HepG2 (cell line): Measurements from ENCODE around the gene MT1M. TPM values are rescaled to one million over a fixed set of nuclear protein-coding genes. Genes with fewer than 3 reads are reported as not detected.

Experiments used
- ATAC-seq: fragments of 200-7000 bp; cut with Tn5 transposase; 3 replicates; pipeline ENCODE4 v1.9.1; 2020; ENCODE audit warnings: mild to moderate bottlenecking, moderate library complexity
- BruUV-seq: library from RNA; stranded (reverse); fragments of 400-500 nt; replicated peaks from 2 replicates; lab custom pipeline; 2021; lab: Mats Ljungman, UMichigan
- CTCF ChIA-PET: fragments of 300-600 bp; formaldehyde crosslinking; extraction: SDS; loops from one replicate; lab custom pipeline; 2021; ENCODE audit warnings: low total read pairs, inconsistent platforms, low intra/inter-chr PET ratio; lab: Yijun Ruan, JAX
- POLR2A ChIA-PET: fragments of 350-600 bp; sonication (Branson Sonifier 250); formaldehyde crosslinking; loops from one replicate; lab custom pipeline; 2020; ENCODE audit warnings: antibody characterized with exemption, inconsistent platforms; lab: Yijun Ruan, JAX
- DNase-seq: peaks from one replicate; pipeline ENCODE4 v3.0.0-alpha.2; 2015; ENCODE audit warnings: low spot score
- FAIRE-seq: peaks from 3 replicates; lab custom pipeline; 2011; peaks lifted over from hg19 to GRCh38; lab: Jason Lieb, UNC
- H2AFZ ChIP-seq: one replicate; pipeline ENCODE4 v1.6.1; 2011; ENCODE audit warnings: low read length, inconsistent platforms
- H3K27ac ChIP-seq: fragments of 300-600 bp; 3 replicates; pipeline ENCODE4 v1.8.0; 2011; ENCODE audit warnings: mixed run types, mild to moderate bottlenecking, mixed read lengths, low read length, inconsistent platforms; ENCODE audit not compliant: insufficient read depth; ENCODE audit errors: extremely low read length
- H3K27me3 ChIP-seq, 2 experiments: fragments of 200-600 bp in 1 of 2; 2 replicates in 1 of 2; 3 replicates in 1 of 2; pipeline versions ENCODE4 v1.6.0 to v1.8.0; 2011; ENCODE audit warnings: low read length in 2 of 2, mild to moderate bottlenecking in 2 of 2, moderate library complexity in 2 of 2, inconsistent platforms in 1 of 2; ENCODE audit not compliant: insufficient read depth in 2 of 2, control insufficient read depth in 1 of 2
- H3K36me3 ChIP-seq, 2 experiments: fragments of 200-600 bp in 1 of 2; replicated peaks in 1 of 2; 2 replicates in 1 of 2; 3 replicates in 1 of 2; pipeline versions ENCODE4 v1.5.1 to v1.8.0; 2011; ENCODE audit warnings: low read length in 2 of 2, inconsistent platforms in 1 of 2; ENCODE audit not compliant: insufficient read depth in 2 of 2, control insufficient read depth in 1 of 2
- H3K4me1 ChIP-seq: 2 replicates; pipeline ENCODE4 v1.5.1; 2012; ENCODE audit warnings: low read length, inconsistent platforms; ENCODE audit not compliant: insufficient read depth
- H3K4me2 ChIP-seq: 2 replicates; pipeline ENCODE4 v1.6.0; 2011; ENCODE audit warnings: low read depth, low read length, inconsistent platforms
- H3K4me3 ChIP-seq, 3 experiments: fragments of 200-600 bp in 1 of 3; sonication (generic), shearing (Covaris generic) in 1 of 3; replicated peaks in 1 of 3; 2 replicates each; pipeline ENCODE4 v1.5.1; 2011 to 2016; ENCODE audit warnings: low read length in 3 of 3, inconsistent platforms in 2 of 3, low read depth in 2 of 3, mild to moderate bottlenecking in 2 of 3, control low read depth in 1 of 3, mixed read lengths in 1 of 3; ENCODE audit not compliant: insufficient read depth in 1 of 3
- H3K79me2 ChIP-seq: one replicate; pipeline ENCODE4 v1.6.1; 2011; ENCODE audit warnings: low read length, inconsistent platforms; ENCODE audit not compliant: insufficient read depth
- H3K9ac ChIP-seq: 2 replicates; pipeline ENCODE4 v1.6.0; 2011; ENCODE audit warnings: mild to moderate bottlenecking, low read depth, low read length, inconsistent platforms; ENCODE audit not compliant: insufficient read depth
- H3K9me3 ChIP-seq: 2 replicates; pipeline ENCODE4 v1.5.1; 2012; ENCODE audit warnings: mild to moderate bottlenecking, low read length
- H4K20me1 ChIP-seq: 2 replicates; pipeline ENCODE4 v1.6.0; 2011; ENCODE audit warnings: inconsistent platforms, mild to moderate bottlenecking, low read length, moderate library complexity; ENCODE audit not compliant: insufficient read depth
- ATF3 ChIP-seq: sonication (generic); formaldehyde crosslinking; IDR thresholded peaks from 2 replicates; pipeline ENCODE4 v1.4.0; 2020; ENCODE audit warnings: missing genetic modification reagents
- E2F5 ChIP-seq: sonication (generic); formaldehyde crosslinking; conservative IDR thresholded peaks from 2 replicates; pipeline ENCODE4 v1.4.0; 2020; ENCODE audit warnings: missing genetic modification reagents
- EED ChIP-seq: sonication (generic); formaldehyde crosslinking; IDR thresholded peaks from 2 replicates; pipeline ENCODE4 v1.5.0; 2020; ENCODE audit warnings: mild to moderate bottlenecking, missing genetic modification reagents
- ETV5 ChIP-seq: IDR thresholded peaks from 2 replicates; pipeline ENCODE4 v1.6.1; 2018; ENCODE audit warnings: missing biosample characterization, missing genetic modification reagents, inconsistent platforms, borderline replicate concordance
- FOXA3 ChIP-seq: IDR thresholded peaks from 2 replicates; pipeline ENCODE4 v1.6.1; 2016; ENCODE audit warnings: missing genetic modification reagents, missing compliant biosample characterization
- JDP2 ChIP-seq: sonication (generic); formaldehyde crosslinking; IDR thresholded peaks from 2 replicates; pipeline ENCODE4 v1.8.1; 2022; ENCODE audit warnings: missing genetic modification reagents, borderline replicate concordance
- MIER2 ChIP-seq: IDR thresholded peaks from 2 replicates; pipeline ENCODE4 v1.6.1; 2016; ENCODE audit warnings: missing biosample characterization, missing genetic modification reagents
- NBN ChIP-seq: fragments of 450-650 bp; conservative IDR thresholded peaks from 2 replicates; pipeline ENCODE4 v1.6.1; 2017
- PCBP2 ChIP-seq: fragments of 200-400 bp; formaldehyde crosslinking; optimal IDR thresholded peaks from 2 replicates; pipeline ENCODE3; 2018; ENCODE audit warnings: low read length, low read depth; ENCODE audit not compliant: poor library complexity, severe bottlenecking
- TEAD2 ChIP-seq: sonication (generic); formaldehyde crosslinking; IDR thresholded peaks from 2 replicates; pipeline ENCODE4 v1.9.0; 2021; ENCODE audit warnings: missing genetic modification reagents
- TFAP4 ChIP-seq: sonication (generic); IDR thresholded peaks from 2 replicates; pipeline ENCODE4 v1.6.1; 2016; ENCODE audit warnings: low read depth, borderline replicate concordance
- ZKSCAN8 ChIP-seq: IDR thresholded peaks from 2 replicates; pipeline ENCODE4 v1.6.1; 2016; ENCODE audit warnings: borderline replicate concordance, missing genetic modification reagents, missing compliant biosample characterization
- ZNF264 ChIP-seq: sonication (generic); formaldehyde crosslinking; IDR thresholded peaks from 2 replicates; pipeline ENCODE4 v1.4.0; 2020; ENCODE audit warnings: missing genetic modification reagents
- ZNF34 ChIP-seq: sonication (generic); formaldehyde crosslinking; IDR thresholded peaks from 2 replicates; pipeline ENCODE4 v1.4.0; 2020; ENCODE audit warnings: mild to moderate bottlenecking, missing genetic modification reagents, borderline replicate concordance
- ZNF709 ChIP-seq: sonication (generic); formaldehyde crosslinking; IDR thresholded peaks from 2 replicates; pipeline ENCODE4 v1.5.0; 2020; ENCODE audit warnings: mild to moderate bottlenecking, missing genetic modification reagents
- WGBS: methylation state at CpG from one replicate; pipeline ENCODE4 v1.1.6; 2017; ENCODE audit warnings: low lambda C conversion rate; 5-methylcytosine and 5-hydroxymethylcytosine counted together
- in situ Hi-C: cut with HindIII; loops from 2 replicates; pipeline ENCODE4 v1.10.0; 2017; ENCODE audit warnings: low pct_unique_long_range_greater_than_20kb; ENCODE audit not compliant: extremely low pct_ligation_motif_present
- intact Hi-C: fragments of 100-400 bp; cut with micrococcal nuclease; formaldehyde crosslinking; loops from one replicate; pipeline ENCODE4 v1.10.0; 2022; ENCODE audit not compliant: unreplicated experiment
- polyA plus RNA-seq, 8 experiments: library from polyadenylated mRNA; depleted of rRNA in 3 of 8; stranded (reverse) in 7 of 8; unstranded in 1 of 8; fragments of >200 nt; fragmentation: Illumina TruSeq in 4 of 8; extraction: Trizol in 4 of 8; gene quantifications; 2 replicates each; pipeline versions ENCODE4 v1.2.1 to v1.2.3, GENCODE V29; 2011 to 2016; ENCODE audit warnings: low read depth in 4 of 8, missing spikeins in 1 of 8, mixed read lengths in 1 of 8; ENCODE audit not compliant: insufficient read depth in 1 of 8
- total RNA-seq, 5 experiments: library from RNA; depleted of rRNA; stranded (reverse); fragments of >200 nt; fragmentation: Illumina TruSeq; extraction: Trizol; gene quantifications; 2 replicates each; pipeline ENCODE4 v1.2.3, GENCODE V29; 2016; ENCODE audit warnings: low read depth in 1 of 5

The MT1M gene
- total and polyA plus RNA-seq, 2 of the 13 experiments (the other 11 are each of a cell fraction or from before 2014, with no cell fraction given) = 4.6 TPM; not detected in 1

- no peaks in the 10 kb centered on the region for H4K20me1 ChIP-seq
- ATAC-seq = peak; percentile 31; the same call in 2 of the 3 replicates
- H3K4me2 ChIP-seq = no peak overlapping the region
- H3K79me2 ChIP-seq = no peaks in the 10 kb centered on the region
- no peak for TF ChIP-seq NBN
- no peak for TF ChIP-seq ZNF264
- no peak for TF ChIP-seq PCBP2
- no peak for TF ChIP-seq JDP2 (CRISPR knock-in tag)
- TF ChIP-seq TFAP4 = no peak
- no peak for TF ChIP-seq ZNF709 (CRISPR knock-in tag)
- TF ChIP-seq, all 625 proteins: peak for 0
- Histone ChIP-seq H3K27me3 (peaks cover 11 to 37% of the 10 kb centered on the region in 2 experiments; a peak in 4 of 5 replicates), H3K4me1 (peaks cover 21% of the 10 kb centered on the region), H3K36me3 (no peaks in the 10 kb centered on the region), H3K9ac (no peak overlapping the region), H3K27ac (no peak overlapping the region), H3K9me3 (no peaks in the 10 kb centered on the region), H3K4me3 (no peak overlapping the region), H2AFZ (no peak overlapping the region)
- WGBS = 73% methylated on average over 36 of the region's 41 CpGs
- CTCF ChIA-PET = no interaction called here
- intact Hi-C loops = no loop called here
- BruUV-seq = no TSS peak
- POLR2A ChIA-PET = interaction anchor here (1.8 kb wide), 1 partner anchor 11 kb away, joined by 6 read pairs; no protein-coding TSS in a partner anchor
- in situ Hi-C loops = no loop called here
- no peak for DNase-seq
- FAIRE-seq = no peak
Observed at GRCh38 chr16:56617212-56618085, 15.0 kb upstream of the MT1M start.

- H3K9ac ChIP-seq = no peak overlapping the region
- POLR2A ChIA-PET = interaction anchor here (1.8 kb wide), 1 partner anchor 11 kb away, joined by 6 read pairs; no protein-coding TSS in a partner anchor
- H3K79me2 ChIP-seq = no peaks in the 10 kb centered on the region
- no peaks in the 10 kb centered on the region for H4K20me1 ChIP-seq
- no peak for TF ChIP-seq ZKSCAN8 (CRISPR knock-in tag)
- TF ChIP-seq FOXA3 = no peak
- TF ChIP-seq MIER2 (CRISPR knock-in tag) = no peak
- no peak for TF ChIP-seq TEAD2 (CRISPR knock-in tag)
- TF ChIP-seq ATF3 (CRISPR knock-in tag) = no peak
- TF ChIP-seq ZNF34 = no peak
- TF ChIP-seq EED (CRISPR knock-in tag) = no peak
- TF ChIP-seq E2F5 (CRISPR knock-in tag) = no peak
- TF ChIP-seq ETV5 (CRISPR knock-in tag) = no peak
- H3K4me1 ChIP-seq = peaks cover 28% of the 10 kb centered on the region
- no peak overlapping the region for H2AFZ ChIP-seq
- peaks cover 11 to 38% of the 10 kb centered on the region in 2 experiments; a peak in 4 of 5 replicates for H3K27me3 ChIP-seq
- DNase-seq (no peak), FAIRE-seq (no peak), ATAC-seq (no peak)
- H3K4me2 ChIP-seq = no peak overlapping the region
- H3K36me3 ChIP-seq = no peaks in the 10 kb centered on the region
- BruUV-seq = no TSS peak
- in situ Hi-C loops (no loop called here), intact Hi-C loops (no loop called here)
- WGBS = 0% methylated on average over 6 of the region's 6 CpGs
- H3K4me3 ChIP-seq = no peak overlapping the region
- H3K9me3 ChIP-seq = no peaks in the 10 kb centered on the region
- CTCF ChIA-PET = no interaction called here
- no peak overlapping the region for H3K27ac ChIP-seq
Observed at GRCh38 chr16:56618138-56618537, 14.3 kb upstream of the MT1M start.
